ENCODE data around the gene ASIC2. TPM values are rescaled to one million over a fixed set of nuclear protein-coding genes. Genes with fewer than 3 reads are reported as not detected.

ASIC2 gene
- total RNA-seq, 1 donor, result not detected

- Histone ChIP-seq H3K4me2 (ENCODE audit: insufficient read depth, low read length) (no peak overlapping the region), H2AFZ (ENCODE audit: low read length) (no peak overlapping the region), H3K4me1 (ENCODE audit: insufficient read depth, low read length) (no peaks in the 10 kb centered on the region), H3K27me3 (ENCODE audit: insufficient read depth, low read length) (no peaks in the 10 kb centered on the region), H3K27ac (ENCODE audit: low read depth, low read length) (no peak overlapping the region), H3K4me3 (ENCODE audit: insufficient read depth, low read length) (no peak overlapping the region), H3K36me3 (ENCODE audit: insufficient read depth, low read length) (no peaks in the 10 kb centered on the region), H3K9me3 (ENCODE audit: low read depth, low read length) (no peaks in the 10 kb centered on the region), H3K79me2 (ENCODE audit: insufficient read depth, low read length) (no peaks in the 10 kb centered on the region), H4K20me1 (ENCODE audit: insufficient read depth, low read length) (no peaks in the 10 kb centered on the region)
- DNase-seq (ENCODE audit: insufficient read length, low spot score, missing footprints), result no peak
- TF ChIP-seq, protein P1, sequence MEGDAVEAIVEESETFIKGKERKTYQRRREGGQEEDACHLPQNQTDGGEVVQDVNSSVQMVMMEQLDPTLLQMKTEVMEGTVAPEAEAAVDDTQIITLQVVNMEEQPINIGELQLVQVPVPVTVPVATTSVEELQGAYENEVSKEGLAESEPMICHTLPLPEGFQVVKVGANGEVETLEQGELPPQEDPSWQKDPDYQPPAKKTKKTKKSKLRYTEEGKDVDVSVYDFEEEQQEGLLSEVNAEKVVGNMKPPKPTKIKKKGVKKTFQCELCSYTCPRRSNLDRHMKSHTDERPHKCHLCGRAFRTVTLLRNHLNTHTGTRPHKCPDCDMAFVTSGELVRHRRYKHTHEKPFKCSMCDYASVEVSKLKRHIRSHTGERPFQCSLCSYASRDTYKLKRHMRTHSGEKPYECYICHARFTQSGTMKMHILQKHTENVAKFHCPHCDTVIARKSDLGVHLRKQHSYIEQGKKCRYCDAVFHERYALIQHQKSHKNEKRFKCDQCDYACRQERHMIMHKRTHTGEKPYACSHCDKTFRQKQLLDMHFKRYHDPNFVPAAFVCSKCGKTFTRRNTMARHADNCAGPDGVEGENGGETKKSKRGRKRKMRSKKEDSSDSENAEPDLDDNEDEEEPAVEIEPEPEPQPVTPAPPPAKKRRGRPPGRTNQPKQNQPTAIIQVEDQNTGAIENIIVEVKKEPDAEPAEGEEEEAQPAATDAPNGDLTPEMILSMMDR (IDR thresholded peaks at IDR 0.05; ENCODE audit: extremely low read depth, low read depth, low read length), result no peak
These were observed 95.8 kb downstream of the ASIC2 start for GRCh38 chr17:33197342-33197741.

DNA sequence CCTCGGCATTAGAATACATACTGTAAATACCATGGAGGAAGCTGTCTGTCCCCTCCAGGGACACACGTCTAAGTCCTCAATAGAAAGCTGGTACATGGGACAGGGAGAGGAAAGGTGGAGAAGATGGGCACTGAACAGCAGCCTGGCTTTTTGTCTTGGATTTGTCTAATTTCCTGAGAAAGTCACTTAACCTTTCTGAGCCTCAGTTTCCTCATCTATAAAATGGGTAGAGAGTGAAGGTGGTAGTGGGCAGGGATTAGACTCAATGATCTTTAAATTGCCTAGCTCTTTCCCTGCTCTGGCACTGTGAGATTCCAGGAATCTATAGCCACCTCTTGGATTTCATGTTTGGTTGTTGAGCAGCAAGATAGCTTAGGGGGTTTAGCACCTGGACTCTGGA is 96.2 kb downstream of the ASIC2 start:
- no peaks in the 10 kb centered on the region for H3K4me1 ChIP-seq (ENCODE audit: insufficient read depth, low read length)
- no peak overlapping the region for H3K4me3 ChIP-seq (ENCODE audit: insufficient read depth, low read length)
- no peak overlapping the region for H2AFZ ChIP-seq (ENCODE audit: low read length)
- H3K36me3 ChIP-seq (ENCODE audit: insufficient read depth, low read length), result no peaks in the 10 kb centered on the region
- H3K4me2 ChIP-seq (ENCODE audit: insufficient read depth, low read length), result no peak overlapping the region
- no peak for DNase-seq (ENCODE audit: insufficient read length, low spot score, missing footprints)
- H3K9me3 ChIP-seq (ENCODE audit: low read depth, low read length), result no peaks in the 10 kb centered on the region
- no peaks in the 10 kb centered on the region for H4K20me1 ChIP-seq (ENCODE audit: insufficient read depth, low read length)
- no peaks in the 10 kb centered on the region for H3K27me3 ChIP-seq (ENCODE audit: insufficient read depth, low read length)
- no peaks in the 10 kb centered on the region for H3K79me2 ChIP-seq (ENCODE audit: insufficient read depth, low read length)
- TF ChIP-seq, protein P1 (IDR thresholded peaks at IDR 0.05; ENCODE audit: extremely low read depth, low read depth, low read length), result no peak
- no peak overlapping the region for H3K27ac ChIP-seq (ENCODE audit: low read depth, low read length)

GRCh38 chr17:33192951-33193911 is 99.9 kb downstream of the ASIC2 start:
- Histone ChIP-seq H3K9me3 (ENCODE audit: low read depth, low read length) (no peaks in the 10 kb centered on the region), H3K36me3 (ENCODE audit: insufficient read depth, low read length) (no peaks in the 10 kb centered on the region), H3K27ac (ENCODE audit: low read depth, low read length) (no peak overlapping the region), H3K27me3 (ENCODE audit: insufficient read depth, low read length) (no peaks in the 10 kb centered on the region), H4K20me1 (ENCODE audit: insufficient read depth, low read length) (no peaks in the 10 kb centered on the region), H3K79me2 (ENCODE audit: insufficient read depth, low read length) (no peaks in the 10 kb centered on the region), H3K4me3 (ENCODE audit: insufficient read depth, low read length) (no peak overlapping the region), H3K4me2 (ENCODE audit: insufficient read depth, low read length) (no peak overlapping the region), H2AFZ (ENCODE audit: low read length) (no peak overlapping the region), H3K4me1 (ENCODE audit: insufficient read depth, low read length) (no peaks in the 10 kb centered on the region)
- no peak for DNase-seq (ENCODE audit: insufficient read length, low spot score, missing footprints)
- TF ChIP-seq, protein P1 (IDR thresholded peaks at IDR 0.05; ENCODE audit: extremely low read depth, low read depth, low read length), result no peak

DNA sequence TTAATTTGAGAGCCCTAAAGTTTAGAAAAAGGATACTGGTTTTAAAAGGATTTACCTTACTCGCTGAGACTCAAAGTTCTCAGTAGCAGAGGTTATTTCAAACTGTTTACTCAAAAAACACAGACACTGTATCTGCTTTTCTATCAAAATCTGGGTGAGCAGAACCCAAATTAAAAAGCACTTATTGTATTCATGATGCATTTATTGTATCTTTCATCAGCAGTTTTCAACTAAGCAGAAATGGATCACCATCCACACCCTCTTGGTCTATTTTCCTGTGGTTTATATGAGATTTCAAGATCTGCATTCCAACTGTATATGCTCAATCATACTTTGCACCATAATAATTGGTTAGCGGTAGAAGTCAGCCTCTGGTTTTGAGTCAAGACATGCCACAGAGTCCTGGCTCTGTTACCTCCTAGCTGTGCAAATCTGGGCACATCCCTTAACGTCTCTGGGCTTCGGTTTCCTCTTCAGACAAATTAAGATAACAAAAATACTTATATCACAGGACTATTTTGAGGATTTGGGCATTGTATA is 109.5 kb downstream of the ASIC2 start:
- Histone ChIP-seq H3K4me2 (ENCODE audit: insufficient read depth, low read length) (no peak overlapping the region), H3K4me3 (ENCODE audit: insufficient read depth, low read length) (no peak overlapping the region), H3K27ac (ENCODE audit: low read depth, low read length) (no peak overlapping the region), H3K9me3 (ENCODE audit: low read depth, low read length) (no peaks in the 10 kb centered on the region), H3K4me1 (ENCODE audit: insufficient read depth, low read length) (no peaks in the 10 kb centered on the region), H3K27me3 (ENCODE audit: insufficient read depth, low read length) (no peaks in the 10 kb centered on the region), H2AFZ (ENCODE audit: low read length) (no peak overlapping the region), H3K36me3 (ENCODE audit: insufficient read depth, low read length) (no peaks in the 10 kb centered on the region), H3K79me2 (ENCODE audit: insufficient read depth, low read length) (no peaks in the 10 kb centered on the region), H4K20me1 (ENCODE audit: insufficient read depth, low read length) (no peaks in the 10 kb centered on the region)
- no peak for DNase-seq (ENCODE audit: insufficient read length, low spot score, missing footprints)
- TF ChIP-seq, protein P1 (IDR thresholded peaks at IDR 0.05; ENCODE audit: extremely low read depth, low read depth, low read length), result no peak

All from osteoblast (primary cell).